GM12892 (cell line): ENCODE measurements around the gene WDR70.

Experiments
- POLR2A ChIP-seq: IDR thresholded peaks from 2 replicates; pipeline ENCODE4 v1.6.1; 2011; ENCODE audit warnings: low read depth, low read length, control low read depth
- POLR2AphosphoS5 ChIP-seq: IDR thresholded peaks from 2 replicates; pipeline ENCODE4 v1.6.1; 2011; ENCODE audit warnings: low read depth, low read length, control low read depth

DNA sequence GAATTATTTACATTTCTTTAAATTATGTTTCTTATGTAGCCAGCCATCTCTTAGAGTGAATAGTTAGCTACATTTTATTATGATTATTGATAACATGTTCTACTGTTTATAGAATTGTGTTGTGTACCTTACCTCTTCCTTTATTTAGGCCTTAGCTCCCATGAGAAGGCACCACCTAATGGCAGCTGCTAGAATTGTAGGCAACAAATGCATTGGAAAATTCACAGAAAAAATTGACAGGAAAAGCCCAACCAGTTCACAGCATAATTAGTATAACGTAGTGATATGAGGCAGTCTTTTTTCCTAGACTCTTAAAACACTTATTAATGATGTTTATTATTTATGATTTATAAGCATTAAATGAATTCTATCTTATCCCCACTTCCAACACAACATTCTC lies 175.8 kb downstream of the WDR70 start:
- no peak for TF ChIP-seq POLR2A
- TF ChIP-seq POLR2AphosphoS5 = no peak
